ENCODE measurements around the gene RPH3AL.

GRCh38 chr17:396788-397187 lies 44.2 kb upstream of the RPH3AL start:
- TF ChIP-seq, protein P1, sequence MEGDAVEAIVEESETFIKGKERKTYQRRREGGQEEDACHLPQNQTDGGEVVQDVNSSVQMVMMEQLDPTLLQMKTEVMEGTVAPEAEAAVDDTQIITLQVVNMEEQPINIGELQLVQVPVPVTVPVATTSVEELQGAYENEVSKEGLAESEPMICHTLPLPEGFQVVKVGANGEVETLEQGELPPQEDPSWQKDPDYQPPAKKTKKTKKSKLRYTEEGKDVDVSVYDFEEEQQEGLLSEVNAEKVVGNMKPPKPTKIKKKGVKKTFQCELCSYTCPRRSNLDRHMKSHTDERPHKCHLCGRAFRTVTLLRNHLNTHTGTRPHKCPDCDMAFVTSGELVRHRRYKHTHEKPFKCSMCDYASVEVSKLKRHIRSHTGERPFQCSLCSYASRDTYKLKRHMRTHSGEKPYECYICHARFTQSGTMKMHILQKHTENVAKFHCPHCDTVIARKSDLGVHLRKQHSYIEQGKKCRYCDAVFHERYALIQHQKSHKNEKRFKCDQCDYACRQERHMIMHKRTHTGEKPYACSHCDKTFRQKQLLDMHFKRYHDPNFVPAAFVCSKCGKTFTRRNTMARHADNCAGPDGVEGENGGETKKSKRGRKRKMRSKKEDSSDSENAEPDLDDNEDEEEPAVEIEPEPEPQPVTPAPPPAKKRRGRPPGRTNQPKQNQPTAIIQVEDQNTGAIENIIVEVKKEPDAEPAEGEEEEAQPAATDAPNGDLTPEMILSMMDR (IDR thresholded peaks at IDR 0.05): no peak
- no peak for TF ChIP-seq POLR2A (IDR thresholded peaks at IDR 0.05)
